ENCODE data around the gene NAALAD2. TPM values are rescaled to one million over a fixed set of nuclear protein-coding genes. Genes with fewer than 3 reads are reported as not detected.

The NAALAD2 gene
- total RNA-seq, 2 experiments from 2014 or later, result not detected

DNA sequence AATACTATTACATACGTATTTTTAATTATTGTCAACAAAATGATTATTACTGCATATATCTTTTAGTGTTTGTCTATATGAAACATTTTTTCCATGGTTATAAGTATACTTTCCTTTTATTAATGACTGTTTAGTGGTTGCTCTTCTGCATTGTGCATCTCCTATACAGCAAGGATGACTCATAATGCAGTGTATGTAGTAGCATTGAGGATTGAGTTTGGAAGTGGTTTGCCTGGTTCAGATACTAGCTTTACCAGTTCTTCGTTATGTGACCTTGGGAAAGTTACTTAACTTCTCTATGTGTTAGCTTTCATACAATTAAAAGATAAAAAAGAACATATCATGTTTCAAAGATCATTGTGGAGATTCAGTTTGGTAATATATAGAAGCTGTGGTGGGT lies 44.3 kb downstream of the NAALAD2 start:
- Mint-ChIP-seq H3K4me3 (no peak overlapping the region), H3K36me3 (ENCODE audit: low read depth) (no peaks in the 10 kb centered on the region), H3K27me3 (peaks cover 6% of the 10 kb centered on the region), H3K9me3 (no peaks in the 10 kb centered on the region), H3K27ac (no peak overlapping the region), H3K4me1 (ENCODE audit: low read depth) (no peaks in the 10 kb centered on the region)
- ChIA-PET CTCF (no interaction called here), POLR2A (no interaction called here)
- TF ChIP-seq, protein P1, sequence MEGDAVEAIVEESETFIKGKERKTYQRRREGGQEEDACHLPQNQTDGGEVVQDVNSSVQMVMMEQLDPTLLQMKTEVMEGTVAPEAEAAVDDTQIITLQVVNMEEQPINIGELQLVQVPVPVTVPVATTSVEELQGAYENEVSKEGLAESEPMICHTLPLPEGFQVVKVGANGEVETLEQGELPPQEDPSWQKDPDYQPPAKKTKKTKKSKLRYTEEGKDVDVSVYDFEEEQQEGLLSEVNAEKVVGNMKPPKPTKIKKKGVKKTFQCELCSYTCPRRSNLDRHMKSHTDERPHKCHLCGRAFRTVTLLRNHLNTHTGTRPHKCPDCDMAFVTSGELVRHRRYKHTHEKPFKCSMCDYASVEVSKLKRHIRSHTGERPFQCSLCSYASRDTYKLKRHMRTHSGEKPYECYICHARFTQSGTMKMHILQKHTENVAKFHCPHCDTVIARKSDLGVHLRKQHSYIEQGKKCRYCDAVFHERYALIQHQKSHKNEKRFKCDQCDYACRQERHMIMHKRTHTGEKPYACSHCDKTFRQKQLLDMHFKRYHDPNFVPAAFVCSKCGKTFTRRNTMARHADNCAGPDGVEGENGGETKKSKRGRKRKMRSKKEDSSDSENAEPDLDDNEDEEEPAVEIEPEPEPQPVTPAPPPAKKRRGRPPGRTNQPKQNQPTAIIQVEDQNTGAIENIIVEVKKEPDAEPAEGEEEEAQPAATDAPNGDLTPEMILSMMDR (IDR thresholded peaks at IDR 0.05), result no peak
- H3K27ac ChIP-seq (ENCODE audit: low read depth in 1 of 2, low read length in 2 of 2), result no peak overlapping the region
- no peaks in the 10 kb centered on the region for H3K36me3 ChIP-seq (ENCODE audit: insufficient read depth, low read length)
- intact Hi-C loops (cut with DNase I, micrococcal nuclease), result no loop called here
- no peaks in the 10 kb centered on the region for H3K9me3 ChIP-seq (ENCODE audit: control insufficient read depth in 1 of 2, insufficient read depth in 1 of 2, low read length in 2 of 2)
- DNase-seq, result no peak
- H3K27me3 ChIP-seq (ENCODE audit: control insufficient read depth in 1 of 2, insufficient read depth in 2 of 2, low read length in 2 of 2), result no peaks in the 10 kb centered on the region
- no peak overlapping the region for H3K4me3 ChIP-seq (ENCODE audit: low read length)
- H3K4me1 ChIP-seq (ENCODE audit: insufficient read depth, low read length), result no peaks in the 10 kb centered on the region
- ATAC-seq (ENCODE audit: poor library complexity), result no peak

DNA sequence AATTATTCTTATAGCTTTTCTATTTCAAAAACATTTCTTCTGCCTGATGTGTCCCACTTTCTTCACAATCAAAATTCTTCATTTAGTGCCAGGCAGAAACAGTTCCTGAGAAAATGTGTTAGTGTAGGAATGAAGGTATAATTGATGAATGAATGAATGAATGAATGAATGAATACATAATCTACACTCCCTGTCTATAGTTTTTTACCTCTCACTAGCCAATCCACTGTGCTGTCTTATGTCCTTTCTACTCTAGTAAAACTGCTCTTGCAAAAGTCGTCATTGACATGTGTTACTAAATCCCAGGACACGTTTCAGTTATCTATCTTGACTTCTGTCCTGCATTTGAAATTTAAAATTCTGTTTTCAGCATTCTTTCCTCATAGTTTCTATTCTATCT lies 45.5 kb downstream of the NAALAD2 start:
- Mint-ChIP-seq H3K4me1 (ENCODE audit: low read depth) (no peaks in the 10 kb centered on the region), H3K27ac (no peak overlapping the region), H3K27me3 (peaks cover 6% of the 10 kb centered on the region), H3K36me3 (ENCODE audit: low read depth) (no peaks in the 10 kb centered on the region), H3K9me3 (no peaks in the 10 kb centered on the region), H3K4me3 (no peak overlapping the region)
- no peak overlapping the region for H3K4me3 ChIP-seq (ENCODE audit: low read length)
- intact Hi-C loops (cut with DNase I, micrococcal nuclease), result no loop called here
- DNase-seq, result no peak
- no peak overlapping the region for H3K27ac ChIP-seq (ENCODE audit: low read depth in 1 of 2, low read length in 2 of 2)
- TF ChIP-seq, protein P1 (IDR thresholded peaks at IDR 0.05), result no peak
- ChIA-PET CTCF (no interaction called here), POLR2A (no interaction called here)
- H3K27me3 ChIP-seq (ENCODE audit: control insufficient read depth in 1 of 2, insufficient read depth in 2 of 2, low read length in 2 of 2), result no peaks in the 10 kb centered on the region
- H3K9me3 ChIP-seq (ENCODE audit: control insufficient read depth in 1 of 2, insufficient read depth in 1 of 2, low read length in 2 of 2), result no peaks in the 10 kb centered on the region
- H3K4me1 ChIP-seq (ENCODE audit: insufficient read depth, low read length), result no peaks in the 10 kb centered on the region
- no peaks in the 10 kb centered on the region for H3K36me3 ChIP-seq (ENCODE audit: insufficient read depth, low read length)
- no peak for ATAC-seq (ENCODE audit: poor library complexity)

- Histone ChIP-seq H3K4me1 (ENCODE audit: insufficient read depth, low read length) (no peaks in the 10 kb centered on the region), H3K9me3 (ENCODE audit: control insufficient read depth in 1 of 2, insufficient read depth in 1 of 2, low read length in 2 of 2) (no peaks in the 10 kb centered on the region), H3K27me3 (ENCODE audit: control insufficient read depth in 1 of 2, insufficient read depth in 2 of 2, low read length in 2 of 2) (no peaks in the 10 kb centered on the region), H3K4me3 (ENCODE audit: low read length) (no peak overlapping the region), H3K36me3 (ENCODE audit: insufficient read depth, low read length) (no peaks in the 10 kb centered on the region), H3K27ac (ENCODE audit: low read depth in 1 of 2, low read length in 2 of 2) (no peak overlapping the region)
- Mint-ChIP-seq H3K4me1 (ENCODE audit: low read depth) (no peaks in the 10 kb centered on the region), H3K36me3 (ENCODE audit: low read depth) (no peaks in the 10 kb centered on the region), H3K4me3 (no peak overlapping the region), H3K27me3 (no peaks in the 10 kb centered on the region), H3K9me3 (no peaks in the 10 kb centered on the region), H3K27ac (no peak overlapping the region)
- DNase-seq (no peak), ATAC-seq (ENCODE audit: poor library complexity) (no peak)
- intact Hi-C loops (cut with DNase I, micrococcal nuclease), result no loop called here
- ChIA-PET CTCF (no interaction called here), POLR2A (no interaction called here)
- TF ChIP-seq, protein P1 (IDR thresholded peaks at IDR 0.05), result no peak
These were observed 53.4 kb downstream of the NAALAD2 start for GRCh38 chr11:90187839-90188238.

Data from CD4-positive, alpha-beta T cell (primary cell).